Mesenchymal stem cell (in vitro differentiated cells and primary cell): Measurements from ENCODE around the gene SSH2.

Experiments used
- DNase-seq: peaks from one replicate; pipeline ENCODE4 v3.0.0-alpha.2; 2013
- H2AFZ ChIP-seq: one replicate; pipeline ENCODE4 v1.6.1; 2013; ENCODE audit warnings: low read depth, mild to moderate bottlenecking, control low read depth, inconsistent platforms, low read length, moderate library complexity
- H2AK5ac ChIP-seq: 2 replicates; pipeline ENCODE4 v1.6.1; 2013; ENCODE audit warnings: low read length, moderate library complexity, mild to moderate bottlenecking, inconsistent platforms; ENCODE audit not compliant: severe bottlenecking
- H2BK120ac ChIP-seq: one replicate; pipeline ENCODE4 v1.6.1; 2013; ENCODE audit warnings: low read depth, mild to moderate bottlenecking, inconsistent platforms, low read length, moderate library complexity
- H2BK12ac ChIP-seq, 2 experiments: one replicate each; pipeline ENCODE4 v1.6.1; 2013; ENCODE audit warnings: inconsistent platforms in 2 of 2, low read length in 2 of 2, mild to moderate bottlenecking in 2 of 2, moderate library complexity in 2 of 2, control low read depth in 1 of 2
- H2BK15ac ChIP-seq: one replicate; pipeline ENCODE4 v1.6.1; 2013; ENCODE audit warnings: mild to moderate bottlenecking, low read depth, inconsistent platforms; ENCODE audit not compliant: poor library complexity, severe bottlenecking
- H2BK5ac ChIP-seq: 2 replicates; pipeline ENCODE4 v1.6.1; 2013; ENCODE audit warnings: low read depth, mild to moderate bottlenecking, low read length, control low read depth, inconsistent platforms; ENCODE audit not compliant: poor library complexity, severe bottlenecking
- H3K14ac ChIP-seq, 2 experiments: one replicate each; pipeline ENCODE4 v1.6.1; 2013; ENCODE audit warnings: inconsistent platforms in 2 of 2, low read length in 2 of 2, control low read depth in 1 of 2, mild to moderate bottlenecking in 1 of 2, moderate library complexity in 1 of 2
- H3K18ac ChIP-seq, 2 experiments: one replicate each; pipeline ENCODE4 v1.6.1; 2013; ENCODE audit warnings: inconsistent platforms in 2 of 2, low read length in 2 of 2, control low read depth in 1 of 2, low read depth in 1 of 2, mild to moderate bottlenecking in 1 of 2
- H3K23ac ChIP-seq, 2 experiments: one replicate each; pipeline ENCODE4 v1.6.1; 2013; ENCODE audit warnings: inconsistent platforms in 2 of 2, low read length in 2 of 2, mild to moderate bottlenecking in 2 of 2, moderate library complexity in 2 of 2, control low read depth in 1 of 2
- H3K27ac ChIP-seq: 2 replicates; pipeline ENCODE4 v1.5.1; 2013; ENCODE audit warnings: mild to moderate bottlenecking, moderate library complexity, low read length, control low read depth, inconsistent platforms; ENCODE audit not compliant: poor library complexity, severe bottlenecking
- H3K27me3 ChIP-seq, 2 experiments: 2 replicates each; pipeline versions ENCODE4 v1.6.1 to v1.7.0; 2013; ENCODE audit warnings: low read length in 2 of 2, mild to moderate bottlenecking in 2 of 2, moderate library complexity in 2 of 2, control low read depth in 1 of 2, inconsistent platforms in 1 of 2; ENCODE audit not compliant: control insufficient read depth in 1 of 2, insufficient read depth in 1 of 2
- H3K36me3 ChIP-seq, 2 experiments: 2 replicates each; pipeline versions ENCODE4 v1.6.1 to v1.7.0; 2013; ENCODE audit warnings: low read length in 2 of 2, control low read depth in 1 of 2, inconsistent platforms in 1 of 2, low read depth in 1 of 2, mild to moderate bottlenecking in 1 of 2; ENCODE audit not compliant: insufficient read depth in 2 of 2, control insufficient read depth in 1 of 2
- H3K4ac ChIP-seq, 2 experiments: one replicate each; pipeline ENCODE4 v1.6.1; 2013; ENCODE audit warnings: inconsistent platforms in 2 of 2, low read length in 2 of 2, mild to moderate bottlenecking in 2 of 2, moderate library complexity in 2 of 2, control low read depth in 1 of 2, low read depth in 1 of 2
- H3K4me1 ChIP-seq: 2 replicates; pipeline ENCODE4 v1.6.1; 2013; ENCODE audit warnings: low read depth, low read length, control low read depth; ENCODE audit not compliant: control insufficient read depth, insufficient read depth
- H3K4me2 ChIP-seq: 2 replicates; pipeline ENCODE4 v1.6.1; 2013; ENCODE audit warnings: low read length, mild to moderate bottlenecking, inconsistent platforms; ENCODE audit not compliant: poor library complexity, severe bottlenecking
- H3K4me3 ChIP-seq, 2 experiments: 2 replicates each; pipeline versions ENCODE4 v1.5.1 to v1.7.0; 2013; ENCODE audit warnings: low read length in 2 of 2, mild to moderate bottlenecking in 2 of 2, control low read depth in 1 of 2, low read depth in 1 of 2; ENCODE audit not compliant: insufficient read depth in 1 of 2
- H3K79me1 ChIP-seq: replicated peaks from 2 replicates; pipeline ENCODE4 v1.6.1; 2013; ENCODE audit warnings: mild to moderate bottlenecking, control low read depth, low read length, inconsistent platforms; ENCODE audit not compliant: poor library complexity, severe bottlenecking
- H3K9ac ChIP-seq: 2 replicates; pipeline ENCODE4 v1.7.0; 2013; ENCODE audit warnings: mild to moderate bottlenecking, low read length, moderate library complexity
- H3K9me3 ChIP-seq: 2 replicates; pipeline ENCODE4 v1.7.0; 2013; ENCODE audit warnings: mild to moderate bottlenecking, low read length; ENCODE audit not compliant: control insufficient read depth
- H4K8ac ChIP-seq: one replicate; pipeline ENCODE4 v1.6.1; 2013; ENCODE audit warnings: inconsistent platforms, mild to moderate bottlenecking, low read length, moderate library complexity
- H4K91ac ChIP-seq: one replicate; pipeline ENCODE4 v1.6.1; 2013; ENCODE audit warnings: mild to moderate bottlenecking, low read length, inconsistent platforms
- WGBS: methylation state at CpG from one replicate; pipeline ENCODE4 v1.1.7; 2013; ENCODE audit warnings: mixed read lengths; 5-methylcytosine and 5-hydroxymethylcytosine counted together

SSH2 gene

DNA sequence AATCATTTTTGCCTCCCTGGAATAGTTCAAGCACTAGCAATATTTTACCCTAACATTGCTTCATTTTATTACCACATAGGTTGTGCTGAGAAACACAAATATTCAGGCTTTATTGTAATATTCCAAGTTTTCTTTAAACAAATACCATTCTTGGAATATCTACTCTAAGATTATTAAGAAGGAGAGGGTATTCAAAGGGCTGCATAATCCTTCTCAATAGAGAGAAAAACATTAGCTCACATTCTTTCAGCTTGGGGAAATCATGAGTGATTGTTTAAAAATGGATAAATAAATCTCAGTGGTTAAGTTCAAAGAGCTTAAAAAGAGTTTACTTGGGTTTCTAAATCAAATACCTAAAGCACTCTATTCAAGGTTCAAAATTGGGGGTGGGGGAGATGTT lies 195.4 kb downstream of the SSH2 start:
- H2AK5ac ChIP-seq: no peak overlapping the region
- no peak overlapping the region for H3K4me3 ChIP-seq
- H2BK120ac ChIP-seq: no peak overlapping the region
- H4K91ac ChIP-seq: no peak overlapping the region
- no peak overlapping the region for H2BK12ac ChIP-seq
- H2BK5ac ChIP-seq: no peak overlapping the region
- H3K27me3 ChIP-seq: no peaks in the 10 kb centered on the region
- no peak overlapping the region for H3K18ac ChIP-seq
- H3K27ac ChIP-seq: no peak overlapping the region
- H4K8ac ChIP-seq: no peak overlapping the region
- H3K36me3 ChIP-seq: no peaks in the 10 kb centered on the region
- H3K14ac ChIP-seq: no peak overlapping the region
- no peaks in the 10 kb centered on the region for H3K9me3 ChIP-seq
- H3K4me2 ChIP-seq: no peak overlapping the region
- no peak overlapping the region for H3K23ac ChIP-seq
- no peak overlapping the region for H3K9ac ChIP-seq
- no peak overlapping the region for H2AFZ ChIP-seq
- peaks cover 2% of the 10 kb centered on the region for H3K79me1 ChIP-seq
- no peak overlapping the region for H2BK15ac ChIP-seq
- H3K4me1 ChIP-seq: no peaks in the 10 kb centered on the region
- no peak overlapping the region for H3K4ac ChIP-seq
- DNase-seq: peak; percentile 11

DNA sequence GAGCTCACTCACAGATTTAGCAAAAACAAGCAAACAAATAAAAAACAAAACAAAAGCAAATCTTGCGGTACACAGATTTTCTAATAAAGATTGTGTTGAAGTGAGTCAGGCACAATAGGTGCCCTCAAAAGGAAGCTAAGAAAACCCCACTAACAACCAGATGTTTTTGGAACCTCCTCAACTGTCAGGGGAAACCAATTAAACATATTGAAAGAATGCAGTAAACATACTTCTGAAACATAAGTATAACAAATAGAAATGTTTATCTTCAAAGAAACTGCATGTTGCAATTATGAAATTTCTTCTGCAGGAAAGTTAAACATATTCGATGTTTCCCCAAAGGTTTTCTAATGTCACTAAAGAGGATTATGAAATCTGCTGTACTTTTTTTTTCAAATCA lies 196.9 kb downstream of the SSH2 start:
- H3K23ac ChIP-seq: no peak overlapping the region
- H2AK5ac ChIP-seq: no peak overlapping the region
- H2AFZ ChIP-seq: no peak overlapping the region
- H2BK15ac ChIP-seq: no peak overlapping the region
- H3K79me1 ChIP-seq: peaks cover 2% of the 10 kb centered on the region
- no peaks in the 10 kb centered on the region for H3K27me3 ChIP-seq
- no peaks in the 10 kb centered on the region for H3K4me1 ChIP-seq
- H4K91ac ChIP-seq: no peak overlapping the region
- peak; percentile 46 for DNase-seq
- no peak overlapping the region for H3K4me2 ChIP-seq
- peak overlapping the region; percentile 63 for H3K27ac ChIP-seq
- H3K9me3 ChIP-seq: peaks cover 9% of the 10 kb centered on the region
- no peak overlapping the region for H2BK120ac ChIP-seq
- H4K8ac ChIP-seq: no peak overlapping the region
- H3K4ac ChIP-seq: no peak overlapping the region
- peak overlapping the region; percentile 48 for H2BK5ac ChIP-seq
- H3K36me3 ChIP-seq: no peaks in the 10 kb centered on the region
- H3K9ac ChIP-seq: no peak overlapping the region
- no peak overlapping the region for H3K18ac ChIP-seq
- no peak overlapping the region for H2BK12ac ChIP-seq
- no peak overlapping the region for H3K14ac ChIP-seq
- no CpG with 5 or more reads among the region's 2 CpGs for WGBS
- no peak overlapping the region for H3K4me3 ChIP-seq

- H3K36me3 ChIP-seq: no peaks in the 10 kb centered on the region
- no peak overlapping the region for H4K91ac ChIP-seq
- no peak overlapping the region for H3K14ac ChIP-seq
- peaks cover 4% of the 10 kb centered on the region for H3K79me1 ChIP-seq
- H3K9me3 ChIP-seq: peaks cover 9% of the 10 kb centered on the region
- no peak overlapping the region for H3K18ac ChIP-seq
- no peak overlapping the region for H2BK5ac ChIP-seq
- no peak overlapping the region for H2BK15ac ChIP-seq
- WGBS: 86% methylated on average over 4 of the region's 5 CpGs
- H3K27me3 ChIP-seq: no peaks in the 10 kb centered on the region
- peak; percentile 16 for DNase-seq
- H3K4me1 ChIP-seq: no peaks in the 10 kb centered on the region
- H3K4ac ChIP-seq: peak overlapping the region in 1 of 2 experiments; percentile 54
- H2BK120ac ChIP-seq: no peak overlapping the region
- no peak overlapping the region for H3K9ac ChIP-seq
- H3K4me3 ChIP-seq: no peak overlapping the region
- H2AK5ac ChIP-seq: no peak overlapping the region
- H2BK12ac ChIP-seq: no peak overlapping the region
- H2AFZ ChIP-seq: no peak overlapping the region
- H4K8ac ChIP-seq: no peak overlapping the region
- H3K23ac ChIP-seq: no peak overlapping the region
- H3K4me2 ChIP-seq: no peak overlapping the region
- H3K27ac ChIP-seq: peak overlapping the region; percentile 63
Measured at GRCh38 chr17:29732613-29733012, 197.4 kb downstream of the SSH2 start.

DNA sequence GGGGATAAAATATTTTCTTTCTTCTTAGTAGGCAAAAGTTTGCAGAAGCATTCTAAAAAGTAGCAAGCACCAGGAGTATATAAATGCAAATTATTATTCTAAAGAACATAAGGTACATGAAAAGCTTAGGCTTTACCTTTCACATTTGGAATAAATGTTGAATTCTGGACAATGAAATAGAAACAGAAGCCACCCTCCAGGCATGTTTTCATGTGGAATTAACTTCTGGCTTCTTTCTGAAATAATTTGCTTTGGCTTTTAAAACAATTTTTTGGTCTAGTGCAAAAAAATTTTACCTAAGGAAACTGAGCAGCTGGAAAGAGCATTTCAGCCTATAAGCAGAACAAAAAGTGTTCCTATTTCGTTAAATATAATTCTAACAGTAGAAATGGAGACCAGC lies 197.8 kb downstream of the SSH2 start:
- no CpG with 5 or more reads among the region's 1 CpG for WGBS
- Histone ChIP-seq H2BK12ac (no peak overlapping the region), H2BK5ac (no peak overlapping the region)

More for the DNA sequence above, 197.8 kb downstream of the SSH2 start:
- Histone ChIP-seq H3K9ac (no peak overlapping the region), H3K23ac (no peak overlapping the region), H3K27ac (peak overlapping the region; percentile 41), H3K36me3 (no peaks in the 10 kb centered on the region), H3K4me3 (no peak overlapping the region), H2AK5ac (no peak overlapping the region), H3K4me2 (no peak overlapping the region), H3K79me1 (peaks cover 4% of the 10 kb centered on the region), H3K27me3 (no peaks in the 10 kb centered on the region), H3K14ac (no peak overlapping the region), H2AFZ (no peak overlapping the region), H4K91ac (no peak overlapping the region), H3K4ac (no peak overlapping the region), H2BK15ac (no peak overlapping the region), H3K18ac (no peak overlapping the region), H3K9me3 (peaks cover 9% of the 10 kb centered on the region), H3K4me1 (no peaks in the 10 kb centered on the region), H2BK120ac (no peak overlapping the region), H4K8ac (no peak overlapping the region)
- no peak for DNase-seq
